ENCODE measurements around the gene FLYWCH1. TPM values are rescaled to one million over a fixed set of nuclear protein-coding genes. Genes with fewer than 3 reads are reported as not detected.

The FLYWCH1 gene
- polyA plus RNA-seq, 1 experiment, result 25.4 TPM

- POLR2A ChIA-PET, result interaction anchor here (0.7 kb wide), 1 partner anchor 15 kb away, joined by 8 read pairs; no protein-coding TSS in a partner anchor
- H3K27me3 ChIP-seq (ENCODE audit: control insufficient read depth, insufficient read depth, low read length), result no peaks in the 10 kb centered on the region
- DNase-seq (ENCODE audit: low read depth), result no peak
- no peak for TF ChIP-seq CTCF (IDR thresholded peaks at IDR 0.05; ENCODE audit: insufficient read depth, low read depth, low read length)
- H3K36me3 ChIP-seq (ENCODE audit: control insufficient read depth, insufficient read depth, low read length), result peaks cover 4% of the 10 kb centered on the region
- CTCF ChIA-PET, result interaction anchor here (0.6 to 7.6 kb wide), 4 partner anchors 9 to 75 kb away, joined by 3 to 35 read pairs (median 4); no protein-coding TSS in a partner anchor
- H3K4me3 ChIP-seq (ENCODE audit: low read depth, low read length), result no peak overlapping the region
Observed at GRCh38 chr16:2914233-2914632, 2.5 kb downstream of the FLYWCH1 start.

DNA sequence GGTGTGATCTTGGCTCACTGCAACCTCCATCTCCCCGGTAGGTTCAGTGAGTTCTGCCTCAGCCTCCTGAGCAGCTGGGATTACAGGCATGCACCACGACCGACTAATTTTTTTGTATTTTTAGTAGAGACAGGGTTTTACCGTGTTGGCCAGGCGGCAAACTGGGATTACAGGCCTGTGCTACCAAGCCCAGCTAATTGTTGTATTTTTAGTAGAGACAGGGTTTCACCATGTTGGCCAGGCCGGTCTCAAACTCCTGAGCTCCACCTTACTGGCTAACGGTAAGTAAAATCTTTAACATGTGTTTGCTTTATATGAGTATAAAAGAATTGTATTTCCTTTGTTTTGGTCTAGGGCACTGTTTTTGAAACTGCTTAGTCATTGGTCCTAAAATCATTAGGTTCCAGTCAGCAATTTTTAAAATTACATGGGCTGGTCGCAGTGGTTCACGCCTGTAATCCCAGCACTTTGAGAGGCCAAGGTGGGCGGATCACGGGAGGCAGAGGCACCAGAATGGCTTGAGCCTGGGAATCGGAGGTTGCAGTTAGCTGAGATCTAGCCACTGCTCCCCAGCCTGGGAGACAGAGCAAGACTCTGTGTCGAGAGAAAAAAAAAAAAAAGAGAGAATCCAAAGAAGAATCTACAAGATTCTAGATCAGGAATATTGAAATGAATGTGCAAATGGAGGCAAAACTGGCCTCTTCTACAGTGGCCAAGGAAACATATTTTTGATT lies 3.6 kb downstream of the FLYWCH1 start:
- no peak for DNase-seq (ENCODE audit: low read depth)
- CTCF ChIA-PET, result interaction anchor here (0.8 to 7.6 kb wide), 3 partner anchors 9 to 76 kb away, joined by 3 to 35 read pairs (median 24); no protein-coding TSS in a partner anchor
- POLR2A ChIA-PET, result no interaction called here

GRCh38 chr16:2919511-2920255 lies 8.0 kb downstream of the FLYWCH1 start:
- ChIA-PET POLR2A (no interaction called here), CTCF (interaction anchor here (0.7 to 7.6 kb wide), 21 partner anchors 7 to 81 kb away, joined by 3 to 35 read pairs (median 4); partner anchors contain the start of genes FLYWCH2 and PAQR4)
- Histone ChIP-seq H3K4me3 (ENCODE audit: low read depth, low read length) (no peak overlapping the region), H3K27me3 (ENCODE audit: control insufficient read depth, insufficient read depth, low read length) (no peaks in the 10 kb centered on the region), H3K36me3 (ENCODE audit: control insufficient read depth, insufficient read depth, low read length) (peaks cover 5% of the 10 kb centered on the region)
- no peak for DNase-seq (ENCODE audit: low read depth)
- TF ChIP-seq CTCF (IDR thresholded peaks at IDR 0.05; ENCODE audit: insufficient read depth, low read depth, low read length), result peak; percentile 82

More for the DNA sequence above, 3.6 kb downstream of the FLYWCH1 start:
- Histone ChIP-seq H3K4me3 (ENCODE audit: low read depth, low read length) (no peak overlapping the region), H3K27me3 (ENCODE audit: control insufficient read depth, insufficient read depth, low read length) (no peaks in the 10 kb centered on the region), H3K36me3 (ENCODE audit: control insufficient read depth, insufficient read depth, low read length) (peaks cover 5% of the 10 kb centered on the region)
- TF ChIP-seq CTCF (IDR thresholded peaks at IDR 0.05; ENCODE audit: insufficient read depth, low read depth, low read length), result no peak

DNA sequence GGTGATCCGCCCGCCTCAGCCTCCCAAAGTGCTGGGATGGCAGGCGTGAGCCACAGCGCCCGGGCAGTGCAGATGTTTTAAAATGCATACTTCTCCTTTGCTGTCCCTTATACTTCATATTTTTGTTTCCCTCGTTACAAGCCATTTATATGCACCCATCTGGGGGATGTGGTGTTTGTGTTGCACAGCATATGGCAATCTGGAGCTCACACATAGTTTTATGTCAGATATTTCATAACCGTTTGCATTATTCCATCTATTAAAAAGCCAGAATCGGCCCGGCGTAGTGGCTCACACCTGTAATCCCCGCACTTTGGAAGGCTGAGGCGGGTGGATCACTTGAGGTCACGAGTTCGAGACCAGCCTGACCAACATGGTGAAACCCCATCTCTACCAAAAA lies 11.8 kb downstream of the FLYWCH1 start:
- POLR2A ChIA-PET, result no interaction called here
- no peaks in the 10 kb centered on the region for H3K27me3 ChIP-seq (ENCODE audit: control insufficient read depth, insufficient read depth, low read length)
- TF ChIP-seq CTCF (IDR thresholded peaks at IDR 0.05; ENCODE audit: insufficient read depth, low read depth, low read length), result no peak
- DNase-seq (ENCODE audit: low read depth), result no peak
- no peak overlapping the region for H3K4me3 ChIP-seq (ENCODE audit: low read depth, low read length)
- H3K36me3 ChIP-seq (ENCODE audit: control insufficient read depth, insufficient read depth, low read length), result peaks cover 5% of the 10 kb centered on the region
- CTCF ChIA-PET, result interaction anchor here (1.0 to 1.5 kb wide), 3 partner anchors 20 to 60 kb away, joined by 3 to 4 read pairs (median 3); no protein-coding TSS in a partner anchor

Measured in BJ (cell line).